ENCODE data around the gene P2RX3. TPM values are rescaled to one million over a fixed set of nuclear protein-coding genes. Genes with fewer than 3 reads are reported as not detected.

Gene P2RX3
- total RNA-seq, 2 donors from 2014 or later, result 0.40 TPM; not detected in 1

DNA sequence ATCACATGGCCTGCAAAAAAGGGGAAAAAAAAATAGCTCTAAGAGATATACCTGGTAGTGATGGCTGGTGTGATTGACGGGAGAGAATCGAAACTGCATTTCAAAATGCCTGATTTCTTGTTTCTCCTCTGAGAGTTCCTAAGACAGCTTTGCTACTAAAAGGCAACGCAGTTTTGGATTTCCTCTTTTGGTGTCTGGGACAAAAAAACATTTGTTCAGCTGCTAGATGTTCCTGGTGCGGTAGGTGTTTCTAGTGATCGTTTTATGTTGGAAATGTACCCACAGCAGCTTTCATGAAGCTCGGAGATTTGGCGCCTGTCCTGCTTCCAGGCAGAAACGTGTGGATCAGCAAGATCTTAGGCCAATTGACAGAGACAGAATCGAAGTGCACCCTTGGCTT, 18.1 kb downstream of the P2RX3 start:
- intact Hi-C loops (cut with DNase I), result no loop called here
- Histone ChIP-seq H3K4me3 (no peak overlapping the region), H3K27me3 (replicated peaks; ENCODE audit: insufficient read depth) (no peaks in the 10 kb centered on the region), H3K36me3 (no peaks in the 10 kb centered on the region), H3K9me3 (no peaks in the 10 kb centered on the region), H3K4me1 (replicated peaks) (no peaks in the 10 kb centered on the region), H3K27ac (no peak overlapping the region)
- TF ChIP-seq POLR2AphosphoS5 (IDR thresholded peaks at IDR 0.05), result no peak
- no peak for TF ChIP-seq POLR2A (IDR thresholded peaks at IDR 0.05)
- TF ChIP-seq, protein P1, sequence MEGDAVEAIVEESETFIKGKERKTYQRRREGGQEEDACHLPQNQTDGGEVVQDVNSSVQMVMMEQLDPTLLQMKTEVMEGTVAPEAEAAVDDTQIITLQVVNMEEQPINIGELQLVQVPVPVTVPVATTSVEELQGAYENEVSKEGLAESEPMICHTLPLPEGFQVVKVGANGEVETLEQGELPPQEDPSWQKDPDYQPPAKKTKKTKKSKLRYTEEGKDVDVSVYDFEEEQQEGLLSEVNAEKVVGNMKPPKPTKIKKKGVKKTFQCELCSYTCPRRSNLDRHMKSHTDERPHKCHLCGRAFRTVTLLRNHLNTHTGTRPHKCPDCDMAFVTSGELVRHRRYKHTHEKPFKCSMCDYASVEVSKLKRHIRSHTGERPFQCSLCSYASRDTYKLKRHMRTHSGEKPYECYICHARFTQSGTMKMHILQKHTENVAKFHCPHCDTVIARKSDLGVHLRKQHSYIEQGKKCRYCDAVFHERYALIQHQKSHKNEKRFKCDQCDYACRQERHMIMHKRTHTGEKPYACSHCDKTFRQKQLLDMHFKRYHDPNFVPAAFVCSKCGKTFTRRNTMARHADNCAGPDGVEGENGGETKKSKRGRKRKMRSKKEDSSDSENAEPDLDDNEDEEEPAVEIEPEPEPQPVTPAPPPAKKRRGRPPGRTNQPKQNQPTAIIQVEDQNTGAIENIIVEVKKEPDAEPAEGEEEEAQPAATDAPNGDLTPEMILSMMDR (IDR thresholded peaks at IDR 0.05), result no peak
- WGBS, result 50% methylated on average over 9 of the region's 9 CpGs
- no peak for DNase-seq (ENCODE audit: low spot score)

DNA sequence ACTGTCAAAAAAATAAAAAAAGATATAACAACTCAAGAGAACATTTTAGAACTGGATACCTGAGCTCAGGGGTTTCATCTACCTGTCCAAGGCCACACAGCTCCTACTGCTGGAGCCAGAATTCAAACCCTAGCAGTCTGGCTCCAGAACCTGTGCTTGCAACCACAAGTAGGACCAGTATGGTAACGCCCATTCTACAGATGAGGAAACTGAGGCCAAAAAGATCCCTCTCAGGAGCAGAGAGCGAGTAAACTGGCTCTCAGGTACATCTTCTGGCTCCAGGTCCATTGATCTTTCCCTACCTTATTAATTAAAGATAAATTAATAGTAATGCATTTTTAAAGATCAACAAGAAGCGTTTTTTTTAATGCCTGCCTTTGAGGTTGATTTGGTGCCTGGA, 19.2 kb downstream of the P2RX3 start:
- intact Hi-C loops (cut with DNase I), result no loop called here
- TF ChIP-seq POLR2AphosphoS5 (IDR thresholded peaks at IDR 0.05) (no peak), POLR2A (IDR thresholded peaks at IDR 0.05) (no peak)
- TF ChIP-seq, protein P1 (IDR thresholded peaks at IDR 0.05), result no peak
- Histone ChIP-seq H3K4me3 (no peak overlapping the region), H3K27me3 (replicated peaks; ENCODE audit: insufficient read depth) (no peaks in the 10 kb centered on the region), H3K27ac (no peak overlapping the region), H3K36me3 (no peaks in the 10 kb centered on the region), H3K4me1 (replicated peaks) (no peaks in the 10 kb centered on the region), H3K9me3 (no peaks in the 10 kb centered on the region)
- 83% methylated on average over 3 of the region's 3 CpGs for whole genome bisulfite sequencing
- no peak for DNase-seq (ENCODE audit: low spot score)

DNA sequence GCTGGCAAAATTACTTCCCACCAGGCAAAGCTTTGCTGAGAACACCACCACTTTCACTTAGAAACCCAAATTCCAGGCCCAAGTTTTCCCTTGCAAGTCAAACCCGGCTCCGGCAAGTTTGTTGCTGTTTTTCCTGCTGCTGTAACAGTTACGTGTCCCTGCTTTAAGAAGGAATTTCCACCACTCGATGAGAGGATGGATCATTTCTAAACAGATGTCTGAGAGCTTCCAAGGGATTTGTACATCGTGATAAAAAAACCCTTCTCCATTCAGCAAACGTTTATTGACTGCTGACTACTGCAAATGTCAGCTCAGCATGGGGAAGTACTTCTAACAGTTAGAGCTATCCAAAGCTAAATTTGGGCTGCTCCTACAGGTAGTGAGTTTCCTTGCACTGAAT, 19.7 kb downstream of the P2RX3 start:
- H3K9me3 ChIP-seq, result no peaks in the 10 kb centered on the region
- no peak overlapping the region for H3K4me3 ChIP-seq
- no peaks in the 10 kb centered on the region for H3K27me3 ChIP-seq (replicated peaks; ENCODE audit: insufficient read depth)
- H3K4me1 ChIP-seq (replicated peaks), result no peaks in the 10 kb centered on the region
- H3K36me3 ChIP-seq, result no peaks in the 10 kb centered on the region
- TF ChIP-seq, protein P1 (IDR thresholded peaks at IDR 0.05), result no peak
- TF ChIP-seq POLR2AphosphoS5 (IDR thresholded peaks at IDR 0.05), result no peak
- TF ChIP-seq POLR2A (IDR thresholded peaks at IDR 0.05), result no peak
- DNase-seq (ENCODE audit: low spot score), result no peak
- intact Hi-C loops (cut with DNase I), result no loop called here
- no peak overlapping the region for H3K27ac ChIP-seq
- 33% methylated on average over 6 of the region's 6 CpGs for WGBS

DNA sequence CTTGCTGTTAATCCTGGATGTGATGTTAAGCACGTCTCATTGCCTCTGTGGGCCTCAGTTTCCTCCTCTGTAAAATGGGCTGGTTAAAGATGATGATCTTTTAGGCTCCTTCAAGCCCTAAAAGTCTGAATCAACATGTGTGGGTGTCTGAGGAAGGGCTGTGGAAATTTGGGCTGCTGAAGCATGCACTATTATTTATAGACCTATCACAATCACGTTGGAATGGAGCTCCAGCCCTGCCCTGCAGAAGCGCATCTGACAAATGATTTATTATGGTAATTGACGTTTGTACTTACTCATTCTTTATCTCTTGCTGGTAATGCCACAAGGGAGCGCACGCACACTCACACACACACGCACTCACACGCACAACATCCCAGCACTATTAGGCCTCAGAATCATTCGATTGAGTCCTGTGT, 20.4 kb downstream of the P2RX3 start:
- intact Hi-C loops (cut with DNase I), result no loop called here
- Histone ChIP-seq H3K27ac (no peak overlapping the region), H3K27me3 (replicated peaks; ENCODE audit: insufficient read depth) (no peaks in the 10 kb centered on the region), H3K4me3 (no peak overlapping the region), H3K36me3 (no peaks in the 10 kb centered on the region), H3K9me3 (no peaks in the 10 kb centered on the region), H3K4me1 (replicated peaks) (no peaks in the 10 kb centered on the region)
- TF ChIP-seq POLR2AphosphoS5 (IDR thresholded peaks at IDR 0.05), result no peak
- DNase-seq (ENCODE audit: low spot score), result no peak
- 66% methylated on average over 9 of the region's 9 CpGs for whole genome bisulfite sequencing

DNA sequence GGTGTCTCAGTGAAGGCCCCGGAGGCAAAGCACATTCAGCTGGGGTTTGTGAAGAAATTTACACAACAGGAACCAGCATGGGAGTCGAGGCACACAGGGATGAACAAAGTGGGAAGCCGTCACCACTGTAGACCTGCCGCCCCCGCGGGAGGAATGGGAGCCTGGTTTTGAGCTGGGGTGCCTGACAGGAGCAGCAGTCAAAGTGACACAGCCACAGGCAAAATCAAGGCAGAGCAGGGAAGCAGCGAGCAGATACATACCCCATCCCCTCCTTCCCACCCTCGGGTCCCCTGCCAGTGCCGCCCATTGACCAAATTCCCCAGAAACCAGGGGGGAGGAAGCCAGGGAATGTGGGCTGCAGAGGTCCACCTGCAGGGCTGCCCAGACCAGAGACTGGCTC, 20.8 kb downstream of the P2RX3 start:
- DNase-seq (ENCODE audit: low spot score), result no peak
- 71% methylated on average over 9 of the region's 9 CpGs for WGBS
- TF ChIP-seq POLR2AphosphoS5 (IDR thresholded peaks at IDR 0.05) (no peak), POLR2A (IDR thresholded peaks at IDR 0.05) (no peak)
- TF ChIP-seq, protein P1 (IDR thresholded peaks at IDR 0.05), result no peak

More for the DNA sequence above, 20.8 kb downstream of the P2RX3 start:
- Histone ChIP-seq H3K4me1 (replicated peaks) (no peaks in the 10 kb centered on the region), H3K9me3 (no peaks in the 10 kb centered on the region), H3K4me3 (no peak overlapping the region), H3K27ac (no peak overlapping the region), H3K27me3 (replicated peaks; ENCODE audit: insufficient read depth) (no peaks in the 10 kb centered on the region), H3K36me3 (no peaks in the 10 kb centered on the region)
- intact Hi-C loops (cut with DNase I), result no loop called here

Measured in prostate gland (tissue), 2 donors.